IMR-90 (cell line): ENCODE measurements around the gene ACOT12. TPM values are rescaled to one million over a fixed set of nuclear protein-coding genes. Genes with fewer than 3 reads are reported as not detected.

Experiments
- ATAC-seq: fragments of 200-7000 bp; cut with Tn5 transposase; 2 replicates; pipeline ENCODE4 v1.9.1; 2020; ENCODE audit warnings: low read depth, mild to moderate bottlenecking, moderate library complexity
- BruUV-seq: library from RNA; stranded (reverse); fragments of 400-500 nt; replicated peaks from 2 replicates; lab custom pipeline; 2021; lab: Mats Ljungman, UMichigan
- CTCF ChIA-PET: fragments of 300-600 bp; formaldehyde crosslinking; extraction: SDS; loops from one replicate; lab custom pipeline; 2021; ENCODE audit warnings: antibody characterized with exemption; lab: Yijun Ruan, JAX
- POLR2A ChIA-PET: fragments of 300-600 bp; sonication (Branson Sonifier 250); formaldehyde crosslinking; loops from one replicate; lab custom pipeline; 2022; ENCODE audit warnings: antibody characterized with exemption; ENCODE audit not compliant: unreplicated experiment; lab: Charles Lee
- DNase-seq: peaks from one replicate; pipeline ENCODE4 v3.0.0; 2013
- H2AFZ ChIP-seq: replicated peaks from 2 replicates; pipeline ENCODE3; 2013; ENCODE audit warnings: low read length, mild to moderate bottlenecking; ENCODE audit not compliant: poor library complexity
- H2AK5ac ChIP-seq: 2 replicates; pipeline ENCODE4 v1.6.1; 2013; ENCODE audit warnings: low read depth, low read length, inconsistent platforms
- H2AK9ac ChIP-seq: replicated peaks from 2 replicates; pipeline ENCODE3; 2013; ENCODE audit warnings: mild to moderate bottlenecking, low read depth, low read length, moderate library complexity; ENCODE audit not compliant: poor library complexity
- H2BK120ac ChIP-seq: 2 replicates; pipeline ENCODE4 v1.6.1; 2013; ENCODE audit warnings: low read depth, low read length, inconsistent platforms
- H2BK15ac ChIP-seq: 3 replicates; pipeline ENCODE4 v1.6.1; 2013; ENCODE audit warnings: low read depth, low read length, inconsistent platforms
- H2BK20ac ChIP-seq: 2 replicates; pipeline ENCODE4 v1.6.1; 2013; ENCODE audit warnings: low read depth, mild to moderate bottlenecking, inconsistent platforms, low read length, moderate library complexity
- H2BK5ac ChIP-seq: 2 replicates; pipeline ENCODE4 v1.6.1; 2013; ENCODE audit warnings: mild to moderate bottlenecking, low read depth, low read length, inconsistent platforms; ENCODE audit not compliant: poor library complexity, severe bottlenecking
- H3K14ac ChIP-seq: replicated peaks from 2 replicates; pipeline ENCODE4 v1.6.1; 2013; ENCODE audit warnings: low read depth, low read length, inconsistent platforms
- H3K18ac ChIP-seq: 2 replicates; pipeline ENCODE4 v1.6.1; 2013; ENCODE audit warnings: low read depth, low read length, control low read depth
- H3K23ac ChIP-seq: 2 replicates; pipeline ENCODE4 v1.6.1; 2013; ENCODE audit warnings: low read depth, low read length, inconsistent platforms
- H3K27ac ChIP-seq: 2 replicates; pipeline ENCODE4 v1.5.1; 2013; ENCODE audit warnings: mild to moderate bottlenecking, control low read depth, low read length; ENCODE audit not compliant: insufficient read depth
- H3K27me3 ChIP-seq: 2 replicates; pipeline ENCODE4 v1.6.1; 2013; ENCODE audit warnings: low read length; ENCODE audit not compliant: control insufficient read depth, insufficient read depth
- H3K36me3 ChIP-seq: 2 replicates; pipeline ENCODE4 v1.6.1; 2013; ENCODE audit warnings: low read length, mixed read lengths; ENCODE audit not compliant: control insufficient read depth, insufficient read depth
- H3K4ac ChIP-seq: 2 replicates; pipeline ENCODE4 v1.6.1; 2013; ENCODE audit warnings: low read depth, low read length, inconsistent platforms
- H3K4me1 ChIP-seq: 2 replicates; pipeline ENCODE4 v1.6.1; 2013; ENCODE audit warnings: low read length, mixed read lengths; ENCODE audit not compliant: control insufficient read depth, insufficient read depth
- H3K4me2 ChIP-seq: 2 replicates; pipeline ENCODE4 v1.6.1; 2013; ENCODE audit warnings: low read depth, mild to moderate bottlenecking, control low read depth, low read length, moderate library complexity
- H3K4me3 ChIP-seq: 2 replicates; pipeline ENCODE4 v1.5.1; 2013; ENCODE audit warnings: low read depth, mild to moderate bottlenecking, control low read depth, low read length, moderate library complexity; ENCODE audit not compliant: insufficient read depth
- H3K56ac ChIP-seq: 2 replicates; pipeline ENCODE4 v1.6.1; 2013; ENCODE audit warnings: low read length, inconsistent platforms; ENCODE audit not compliant: insufficient read depth; ENCODE audit errors: extremely low read depth
- H3K79me1 ChIP-seq, 2 experiments: 2 replicates each; pipeline ENCODE4 v1.6.1; 2013; ENCODE audit warnings: low read length in 2 of 2, inconsistent platforms in 1 of 2, low read depth in 1 of 2
- H3K9ac ChIP-seq: 2 replicates; pipeline ENCODE4 v1.6.1; 2013; ENCODE audit warnings: low read depth, low read length, control low read depth
- H3K9me1 ChIP-seq: 2 replicates; pipeline ENCODE4 v1.6.1; 2013; ENCODE audit warnings: low read length, inconsistent platforms; ENCODE audit not compliant: insufficient read depth
- H3K9me3 ChIP-seq: 2 replicates; pipeline ENCODE4 v1.6.1; 2013; ENCODE audit warnings: low read length; ENCODE audit not compliant: control insufficient read depth, insufficient read depth
- H4K20me1 ChIP-seq: 2 replicates; pipeline ENCODE4 v1.6.1; 2013; ENCODE audit warnings: low read length, inconsistent platforms; ENCODE audit not compliant: insufficient read depth
- H4K5ac ChIP-seq: 2 replicates; pipeline ENCODE4 v1.6.1; 2013; ENCODE audit warnings: mild to moderate bottlenecking, low read depth, low read length, control low read depth
- H4K8ac ChIP-seq, 2 experiments: 2 replicates each; pipeline ENCODE4 v1.6.1; 2013; ENCODE audit warnings: low read depth in 2 of 2, low read length in 2 of 2, control low read depth in 1 of 2, inconsistent platforms in 1 of 2
- H4K91ac ChIP-seq: 2 replicates; pipeline ENCODE4 v1.6.1; 2013; ENCODE audit warnings: low read depth, low read length, inconsistent platforms; ENCODE audit not compliant: insufficient read depth
- BHLHE40 ChIP-seq: fragments of 150-350 bp; IDR thresholded peaks from 2 replicates; pipeline ENCODE4 v1.6.1; 2016; ENCODE audit warnings: mild to moderate bottlenecking, low read depth, low read length
- CEBPB ChIP-seq: IDR thresholded peaks from 2 replicates; pipeline ENCODE4 v1.6.1; 2012; ENCODE audit warnings: low read depth, low read length, improper control_type of control experiment
- CHD1 ChIP-seq: IDR thresholded peaks from 2 replicates; pipeline ENCODE4 v1.6.1; 2012; ENCODE audit warnings: low read depth, low read length, improper control_type of control experiment
- CTCF ChIP-seq: conservative IDR thresholded peaks from 2 replicates; pipeline ENCODE4 v1.5.1; 2012; ENCODE audit warnings: mild to moderate bottlenecking, low read depth, low read length, improper control_type of control experiment
- FOS ChIP-seq: fragments of 150-350 bp; IDR thresholded peaks from 2 replicates; pipeline ENCODE4 v1.6.1; 2016; ENCODE audit warnings: low read depth, low read length
- MAFK ChIP-seq: IDR thresholded peaks from 2 replicates; pipeline ENCODE4 v1.6.1; 2012; ENCODE audit warnings: low read depth, low read length, improper control_type of control experiment
- MAZ ChIP-seq: IDR thresholded peaks from 2 replicates; pipeline ENCODE4 v1.6.1; 2012; ENCODE audit warnings: low read depth, mild to moderate bottlenecking, low read length, improper control_type of control experiment, moderate library complexity, borderline replicate concordance
- MXI1 ChIP-seq: IDR thresholded peaks from 2 replicates; pipeline ENCODE4 v1.6.1; 2012; ENCODE audit warnings: low read depth, mild to moderate bottlenecking, low read length, moderate library complexity, borderline replicate concordance
- NFE2L2 ChIP-seq: fragments of 150-350 bp; IDR thresholded peaks from 2 replicates; pipeline ENCODE4 v1.6.1; 2016; ENCODE audit warnings: low read depth, mild to moderate bottlenecking, low read length
- RAD21 ChIP-seq: IDR thresholded peaks from 2 replicates; pipeline ENCODE4 v1.6.1; 2012; ENCODE audit warnings: low read length, improper control_type of control experiment
- RCOR1 ChIP-seq: IDR thresholded peaks from 2 replicates; pipeline ENCODE4 v1.6.1; 2012; ENCODE audit warnings: mild to moderate bottlenecking, low read length, improper control_type of control experiment; ENCODE audit not compliant: insufficient replicate concordance
- RFX5 ChIP-seq: IDR thresholded peaks from 2 replicates; pipeline ENCODE4 v1.8.0; 2012; ENCODE audit warnings: low read depth, mild to moderate bottlenecking, low read length, moderate library complexity
- SMC3 ChIP-seq: fragments of 150-350 bp; IDR thresholded peaks from 2 replicates; pipeline ENCODE4 v1.6.1; 2016; ENCODE audit warnings: low read depth, mild to moderate bottlenecking, antibody characterized with exemption, low read length, moderate library complexity
- USF2 ChIP-seq: fragments of 150-350 bp; IDR thresholded peaks from 2 replicates; pipeline ENCODE4 v1.6.1; 2017; ENCODE audit warnings: mild to moderate bottlenecking, antibody characterized with exemption, low read length, low read depth
- WGBS, 2 experiments: methylation state at CpG; one replicate each; pipeline versions ENCODE4 v1.1.5 to v1.1.7; 2013; ENCODE audit warnings: missing lambda C conversion rate in 2 of 2; ENCODE audit not compliant: insufficient read length in 1 of 2; ENCODE audit errors: extremely low coverage in 2 of 2; 5-methylcytosine and 5-hydroxymethylcytosine counted together
- dilution Hi-C: fragments of 300-500 bp; cut with HindIII; formaldehyde crosslinking; loops from one replicate; pipeline ENCODE4 v1.14.3; 2018; ENCODE audit warnings: low sequenced_read_pairs; ENCODE audit not compliant: unreplicated experiment
- in situ Hi-C: fragments of 300-500 bp; cut with MboI; formaldehyde crosslinking; loops from 3 replicates; pipeline ENCODE4 v1.14.3; 2019; ENCODE audit warnings: low sequenced_read_pairs, inconsistent platforms, mixed read lengths
- intact Hi-C: fragments of 100-400 bp; cut with micrococcal nuclease; formaldehyde crosslinking; loops from 2 replicates; pipeline ENCODE4 v1.10.0; 2022
- polyA plus RNA-seq, 3 experiments: library from polyadenylated mRNA; depleted of rRNA; stranded (reverse); fragments of >200 nt; gene quantifications; 2 replicates each; pipeline ENCODE4 v1.2.3, GENCODE V29; 2012; ENCODE audit warnings: low replicate concordance in 1 of 3
- total RNA-seq: library from RNA; depleted of rRNA; stranded (reverse); fragments of >200 nt; gene quantifications from 2 replicates; pipeline ENCODE4 v1.2.3, GENCODE V29; 2012

The ACOT12 gene
- total and polyA plus RNA-seq, 2 of the 4 experiments (the other 2 are of a cell fraction): not detected

GRCh38 chr5:81283976-81284375 is 110.0 kb downstream of the ACOT12 start:
- ChIA-PET POLR2A (no interaction called here), CTCF (no interaction called here)
- no peaks in the 10 kb centered on the region for H3K27me3 ChIP-seq
- H4K20me1 ChIP-seq: no peaks in the 10 kb centered on the region
- no peak overlapping the region for H3K14ac ChIP-seq
- no peak overlapping the region for H2AK5ac ChIP-seq
- H3K4me3 ChIP-seq: no peak overlapping the region
- no peak overlapping the region for H3K56ac ChIP-seq
- peaks cover 3% of the 10 kb centered on the region; the same call in 1 of the 2 replicates for H3K9me1 ChIP-seq
- H3K4ac ChIP-seq: no peak overlapping the region
- H3K9me3 ChIP-seq: no peaks in the 10 kb centered on the region
- no peak overlapping the region for H3K27ac ChIP-seq
- H4K91ac ChIP-seq: no peak overlapping the region
- H3K4me2 ChIP-seq: no peak overlapping the region
- peaks cover 7 to 22% of the 10 kb centered on the region in 2 experiments; a peak in 3 of 4 replicates for H3K79me1 ChIP-seq
- no peak overlapping the region for H2BK15ac ChIP-seq
- no peak for TF ChIP-seq MAFK
- TF ChIP-seq NFE2L2: no peak
- TF ChIP-seq FOS: no peak
- no peak for TF ChIP-seq RFX5
- no peak for TF ChIP-seq CEBPB
- no peak for TF ChIP-seq CHD1
- TF ChIP-seq RCOR1: no peak
- TF ChIP-seq RAD21: no peak
- no peak for TF ChIP-seq USF2
- no peak for TF ChIP-seq MXI1
- TF ChIP-seq MAZ: no peak
- no peak for TF ChIP-seq SMC3
- TF ChIP-seq BHLHE40: no peak
- TF ChIP-seq CTCF: no peak
- no peak for DNase-seq
- H4K5ac ChIP-seq: no peak overlapping the region
- intact Hi-C loops: no loop called here
- no peaks in the 10 kb centered on the region; the same call in 1 of the 2 replicates for H3K4me1 ChIP-seq
- no TSS peak for BruUV-seq
- no peak overlapping the region for H4K8ac ChIP-seq
- no peak overlapping the region for H3K9ac ChIP-seq
- H2BK120ac ChIP-seq: no peak overlapping the region
- ATAC-seq: no peak
- dilution Hi-C loops: no loop called here
- no peaks in the 10 kb centered on the region for H3K36me3 ChIP-seq
- no CpG with 5 or more reads among the region's 1 CpG for WGBS, 2 experiments
- in situ Hi-C loops: no loop called here
- H2AK9ac ChIP-seq: no peak overlapping the region
- H2AFZ ChIP-seq: no peak overlapping the region
- no peak overlapping the region for H2BK5ac ChIP-seq
- H3K23ac ChIP-seq: no peak overlapping the region
- no peak overlapping the region for H3K18ac ChIP-seq
- H2BK20ac ChIP-seq: no peak overlapping the region
